Choroid plexus epithelial cell (primary cell): ENCODE data around the gene BOLA3.

Experiments
- DNase-seq: peaks from one replicate; pipeline ENCODE4 v3.0.0-alpha.2; 2010; ENCODE audit warnings: low read depth
- H3K4me3 ChIP-seq: 2 replicates; pipeline ENCODE4 v1.5.1; 2011; ENCODE audit warnings: low read depth, mild to moderate bottlenecking, control low read depth, low read length, moderate library complexity
- TF ChIP-seq, protein P1 (sequence below): conservative IDR thresholded peaks from 2 replicates; pipeline ENCODE4 v1.5.1; 2011; ENCODE audit warnings: low read depth, mild to moderate bottlenecking, control low read depth, inconsistent platforms, low read length, moderate library complexity

Gene BOLA3

DNA sequence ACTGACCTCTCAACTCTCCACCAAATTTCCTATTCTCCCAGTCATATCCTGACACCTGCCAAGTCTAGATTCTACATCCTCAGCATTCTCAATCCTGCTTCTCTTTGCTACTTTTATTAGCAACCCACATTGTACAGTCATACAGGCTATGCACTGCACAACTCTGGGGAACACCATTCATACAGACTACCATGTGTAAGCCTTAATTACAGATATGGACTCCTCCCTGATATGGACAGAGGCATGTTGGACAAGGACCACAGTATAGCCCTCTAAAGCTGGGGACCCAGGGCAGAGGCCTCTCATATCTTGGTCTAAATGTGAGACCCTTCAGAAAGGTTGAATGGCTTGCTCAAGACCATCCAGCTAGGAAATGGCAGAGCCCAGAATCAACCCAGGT lies 36.3 kb downstream of the BOLA3 start:
- no peak overlapping the region for H3K4me3 ChIP-seq
- TF ChIP-seq, protein P1, sequence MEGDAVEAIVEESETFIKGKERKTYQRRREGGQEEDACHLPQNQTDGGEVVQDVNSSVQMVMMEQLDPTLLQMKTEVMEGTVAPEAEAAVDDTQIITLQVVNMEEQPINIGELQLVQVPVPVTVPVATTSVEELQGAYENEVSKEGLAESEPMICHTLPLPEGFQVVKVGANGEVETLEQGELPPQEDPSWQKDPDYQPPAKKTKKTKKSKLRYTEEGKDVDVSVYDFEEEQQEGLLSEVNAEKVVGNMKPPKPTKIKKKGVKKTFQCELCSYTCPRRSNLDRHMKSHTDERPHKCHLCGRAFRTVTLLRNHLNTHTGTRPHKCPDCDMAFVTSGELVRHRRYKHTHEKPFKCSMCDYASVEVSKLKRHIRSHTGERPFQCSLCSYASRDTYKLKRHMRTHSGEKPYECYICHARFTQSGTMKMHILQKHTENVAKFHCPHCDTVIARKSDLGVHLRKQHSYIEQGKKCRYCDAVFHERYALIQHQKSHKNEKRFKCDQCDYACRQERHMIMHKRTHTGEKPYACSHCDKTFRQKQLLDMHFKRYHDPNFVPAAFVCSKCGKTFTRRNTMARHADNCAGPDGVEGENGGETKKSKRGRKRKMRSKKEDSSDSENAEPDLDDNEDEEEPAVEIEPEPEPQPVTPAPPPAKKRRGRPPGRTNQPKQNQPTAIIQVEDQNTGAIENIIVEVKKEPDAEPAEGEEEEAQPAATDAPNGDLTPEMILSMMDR = no peak
- DNase-seq = no peak

DNA sequence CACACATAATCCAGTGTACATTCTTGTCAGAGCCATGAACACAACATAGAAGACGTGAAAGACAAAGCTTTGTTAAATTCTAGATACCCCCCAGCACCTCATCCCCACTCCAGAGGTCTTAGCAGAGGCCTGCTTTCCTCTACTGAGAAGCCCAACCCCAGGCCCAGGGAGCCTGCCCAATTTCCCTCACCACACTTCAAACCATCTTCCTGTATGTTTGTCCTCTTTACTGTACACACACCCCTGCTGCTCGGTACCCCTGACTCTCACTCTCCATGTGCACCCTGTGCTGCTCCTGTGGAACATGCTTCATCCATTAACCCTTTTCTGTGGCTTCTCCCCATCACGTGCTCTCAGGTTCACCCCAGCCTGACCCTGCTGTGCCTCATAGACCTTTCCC lies 37.2 kb downstream of the BOLA3 start:
- H3K4me3 ChIP-seq = no peak overlapping the region
- TF ChIP-seq, protein P1 = no peak
- DNase-seq = no peak

DNA sequence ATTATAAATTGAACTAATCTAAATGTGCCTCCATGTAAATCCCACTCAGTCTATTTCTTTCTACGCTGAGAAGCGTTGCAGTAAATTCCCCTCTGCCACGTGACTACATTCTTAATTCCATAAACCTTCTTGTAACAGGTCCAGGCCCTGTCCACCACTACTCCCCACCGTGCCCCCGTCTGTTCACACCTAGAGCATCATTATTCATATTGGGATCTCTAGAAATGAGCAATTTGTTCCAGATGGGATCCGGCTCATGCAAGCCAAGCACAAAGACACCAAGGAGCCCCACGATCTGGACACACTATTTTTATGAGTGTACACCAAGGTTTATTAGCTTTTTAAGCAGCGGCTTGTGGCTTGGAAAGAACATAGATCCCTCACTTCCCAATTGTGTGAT lies 38.2 kb downstream of the BOLA3 start:
- H3K4me3 ChIP-seq = no peak overlapping the region
- TF ChIP-seq, protein P1 = no peak
- no peak for DNase-seq

DNA sequence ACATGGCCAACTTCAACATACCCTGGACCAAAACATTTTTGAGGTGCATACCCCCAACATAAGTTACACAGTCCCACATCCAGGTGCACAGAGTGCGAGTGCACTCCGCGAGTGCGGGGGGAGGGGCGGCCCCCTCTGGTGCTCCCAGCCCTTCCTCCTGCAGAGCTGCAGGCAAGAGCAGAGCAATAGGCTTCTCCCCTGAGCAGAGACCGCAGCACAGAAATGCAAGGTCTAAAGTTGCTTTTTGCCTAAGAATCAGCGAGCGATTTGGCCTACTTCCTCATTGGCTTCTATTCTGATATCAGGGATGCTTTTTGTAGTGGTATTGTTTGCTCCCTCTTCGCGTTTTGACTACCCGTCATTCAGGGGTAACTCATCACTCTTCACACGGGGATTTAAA lies 40.6 kb downstream of the BOLA3 start:
- DNase-seq = no peak
- H3K4me3 ChIP-seq = no peak overlapping the region
- TF ChIP-seq, protein P1 = no peak

DNA sequence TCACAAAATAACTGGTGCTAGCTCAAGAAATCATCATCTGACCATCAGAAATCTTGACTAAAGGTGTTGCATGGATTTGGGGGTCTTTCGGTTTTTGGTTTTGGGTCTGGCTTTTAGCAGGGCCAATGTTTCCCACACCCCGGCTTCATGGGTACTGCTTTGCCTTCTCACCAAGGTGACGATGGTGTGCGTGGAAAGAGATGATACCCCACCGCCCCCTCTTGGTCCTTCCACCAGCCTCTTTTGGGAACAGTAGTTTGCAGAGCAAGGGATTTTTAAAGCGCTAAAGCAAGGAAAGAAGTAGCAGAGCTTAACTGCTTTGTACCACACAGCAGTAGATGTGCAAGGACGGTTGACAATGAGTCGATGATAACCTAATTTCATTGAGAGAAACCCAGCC lies 42.3 kb downstream of the BOLA3 start:
- no peak overlapping the region for H3K4me3 ChIP-seq
- TF ChIP-seq, protein P1 = no peak
- DNase-seq = no peak

DNA sequence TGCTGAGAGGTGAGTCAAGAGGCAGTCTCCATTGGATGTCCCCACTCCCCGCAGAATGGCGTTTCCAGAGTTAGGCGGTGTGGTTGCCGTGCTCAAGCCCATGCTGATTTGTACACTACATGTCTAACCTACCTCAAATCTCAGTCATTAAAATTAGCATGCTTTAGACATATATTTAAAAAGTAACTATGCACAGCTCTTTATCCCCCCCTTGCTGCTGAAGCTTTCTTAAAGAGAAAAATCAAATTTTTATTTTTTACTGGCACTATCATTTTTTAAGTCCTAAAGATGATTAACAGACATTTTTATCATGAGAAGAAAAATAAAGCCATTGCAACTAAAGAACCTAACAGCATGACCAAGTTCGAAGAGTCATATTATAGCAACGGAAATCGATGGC lies 42.9 kb downstream of the BOLA3 start:
- H3K4me3 ChIP-seq = no peak overlapping the region
- TF ChIP-seq, protein P1 = peak; percentile 54
- DNase-seq = peak; percentile 50

GRCh38 chr2:74103763-74104162 lies 43.9 kb downstream of the BOLA3 start:
- TF ChIP-seq, protein P1 = no peak
- DNase-seq = no peak
- H3K4me3 ChIP-seq = no peak overlapping the region
